SU-DHL-6 (cell line): ENCODE results near the gene FGF5.

Source experiments
- H2AFZ ChIP-seq: fragments of 200-600 bp; sonication (generic); 2 replicates; pipeline ENCODE4 v1.6.1; 2014; ENCODE audit warnings: low read depth, mild to moderate bottlenecking, moderate library complexity, mixed read lengths, antibody characterized with exemption, low read length; ENCODE audit not compliant: severe bottlenecking
- H3F3A ChIP-seq: fragments of 200-600 bp; shearing (Covaris generic); 2 replicates; pipeline ENCODE4 v1.6.0; 2016; ENCODE audit warnings: antibody characterized with exemption, mild to moderate bottlenecking; ENCODE audit not compliant: insufficient read depth
- H3K27ac ChIP-seq: fragments of 200-600 bp; sonication (generic); 2 replicates; pipeline ENCODE4 v1.5.1; 2016; ENCODE audit warnings: low read depth, mild to moderate bottlenecking, low read length, moderate library complexity, mixed read lengths
- H3K27me3 ChIP-seq: fragments of 200-600 bp; sonication (generic), shearing (Covaris generic); 2 replicates; pipeline ENCODE4 v1.6.0; 2014; ENCODE audit warnings: mild to moderate bottlenecking, low read length
- H3K36me3 ChIP-seq: fragments of 200-600 bp; sonication (generic); 2 replicates; pipeline ENCODE4 v1.6.1; 2014; ENCODE audit warnings: mild to moderate bottlenecking, low read length, mixed read lengths
- H3K4me2 ChIP-seq: fragments of 300-600, 200-600 bp; shearing (Covaris generic), sonication (generic); 2 replicates; pipeline ENCODE4 v1.6.0; 2014; ENCODE audit warnings: low read length, low read depth, mild to moderate bottlenecking; ENCODE audit not compliant: poor library complexity, severe bottlenecking
- H3K4me3 ChIP-seq: fragments of 200-600 bp; sonication (generic); 2 replicates; pipeline ENCODE4 v1.5.1; 2014; ENCODE audit warnings: antibody characterized with exemption, low read length, mild to moderate bottlenecking, mixed read lengths; ENCODE audit not compliant: insufficient read depth, poor library complexity, severe bottlenecking
- H3K79me2 ChIP-seq: fragments of 200-600 bp; sonication (generic); 2 replicates; pipeline ENCODE4 v1.6.1; 2014; ENCODE audit warnings: mild to moderate bottlenecking, low read length, moderate library complexity; ENCODE audit not compliant: insufficient read depth
- H3K9ac ChIP-seq: fragments of 200-600 bp; sonication (generic); 2 replicates; pipeline ENCODE4 v1.7.0; 2014; ENCODE audit warnings: mild to moderate bottlenecking, low read length
- H3K9me2 ChIP-seq: fragments of 200-600 bp; sonication (generic); replicated peaks from 2 replicates; pipeline ENCODE4 v1.6.1; 2014; ENCODE audit warnings: low read length; ENCODE audit not compliant: insufficient read depth
- H3K9me3 ChIP-seq: fragments of 200-600 bp; sonication (generic); 2 replicates; pipeline ENCODE4 v1.6.1; 2014; ENCODE audit warnings: low read length, mixed read lengths; ENCODE audit not compliant: insufficient read depth
- H4K20me1 ChIP-seq: fragments of 200-600 bp; sonication (generic); 2 replicates; pipeline ENCODE4 v1.6.1; 2014; ENCODE audit warnings: low read depth, mild to moderate bottlenecking, antibody characterized with exemption, low read length, moderate library complexity, mixed read lengths
- CTCF ChIP-seq: fragments of 200-600 bp; sonication (generic); IDR thresholded peaks from one replicate; pipeline ENCODE4 v1.5.1; 2017; ENCODE audit warnings: antibody characterized with exemption, mild to moderate bottlenecking, low read length, moderate library complexity; ENCODE audit not compliant: insufficient read depth, poor library complexity, severe bottlenecking
- EZH2phosphoT487 ChIP-seq: fragments of 200-600 bp; sonication (generic), shearing (Covaris generic); conservative IDR thresholded peaks from 2 replicates; pipeline ENCODE4 v1.6.1; 2018; ENCODE audit warnings: mild to moderate bottlenecking, antibody characterized with exemption, low read length, moderate library complexity, mixed read lengths

FGF5 gene

GRCh38 chr4:80221161-80221560, 45.3 kb upstream of the FGF5 start:
- Histone ChIP-seq H3K27ac (no peak overlapping the region), H3K79me2 (no peaks in the 10 kb centered on the region), H3F3A (no peaks in the 10 kb centered on the region), H3K27me3 (no peaks in the 10 kb centered on the region), H3K4me3 (no peak overlapping the region), H3K4me2 (no peak overlapping the region), H2AFZ (no peak overlapping the region), H3K9ac (no peak overlapping the region), H3K36me3 (no peaks in the 10 kb centered on the region), H3K9me2 (no peaks in the 10 kb centered on the region), H3K9me3 (no peaks in the 10 kb centered on the region), H4K20me1 (no peaks in the 10 kb centered on the region)
- TF ChIP-seq CTCF, result no peak
- no peak for TF ChIP-seq EZH2phosphoT487

GRCh38 chr4:80225595-80225994, 40.9 kb upstream of the FGF5 start:
- no peak overlapping the region for H3K4me2 ChIP-seq

GRCh38 chr4:80226094-80226493, 40.4 kb upstream of the FGF5 start:
- Histone ChIP-seq H3K9ac (no peak overlapping the region), H3K79me2 (no peaks in the 10 kb centered on the region), H4K20me1 (no peaks in the 10 kb centered on the region), H3F3A (no peaks in the 10 kb centered on the region), H3K9me2 (no peaks in the 10 kb centered on the region), H2AFZ (no peak overlapping the region), H3K9me3 (no peaks in the 10 kb centered on the region), H3K4me3 (no peak overlapping the region), H3K4me2 (no peak overlapping the region), H3K27ac (no peak overlapping the region), H3K27me3 (no peaks in the 10 kb centered on the region), H3K36me3 (no peaks in the 10 kb centered on the region)
- TF ChIP-seq EZH2phosphoT487, result no peak
- no peak for TF ChIP-seq CTCF

More at GRCh38 chr4:80225595-80225994, 40.9 kb upstream of the FGF5 start:
- Histone ChIP-seq H3K9ac (no peak overlapping the region), H3F3A (no peaks in the 10 kb centered on the region), H4K20me1 (no peaks in the 10 kb centered on the region), H3K9me2 (no peaks in the 10 kb centered on the region), H3K9me3 (no peaks in the 10 kb centered on the region), H3K4me3 (no peak overlapping the region), H2AFZ (no peak overlapping the region), H3K27ac (no peak overlapping the region), H3K27me3 (no peaks in the 10 kb centered on the region), H3K79me2 (no peaks in the 10 kb centered on the region), H3K36me3 (no peaks in the 10 kb centered on the region)
- no peak for TF ChIP-seq EZH2phosphoT487
- TF ChIP-seq CTCF, result no peak
